Measurements from ENCODE around the gene EDAR. TPM values are rescaled to one million over a fixed set of nuclear protein-coding genes. Genes with fewer than 3 reads are reported as not detected.

The EDAR gene
- total and polyA plus RNA-seq, 2 of the 8 experiments (the other 6 are each of a cell fraction or from before 2014, with no cell fraction given): not detected

DNA sequence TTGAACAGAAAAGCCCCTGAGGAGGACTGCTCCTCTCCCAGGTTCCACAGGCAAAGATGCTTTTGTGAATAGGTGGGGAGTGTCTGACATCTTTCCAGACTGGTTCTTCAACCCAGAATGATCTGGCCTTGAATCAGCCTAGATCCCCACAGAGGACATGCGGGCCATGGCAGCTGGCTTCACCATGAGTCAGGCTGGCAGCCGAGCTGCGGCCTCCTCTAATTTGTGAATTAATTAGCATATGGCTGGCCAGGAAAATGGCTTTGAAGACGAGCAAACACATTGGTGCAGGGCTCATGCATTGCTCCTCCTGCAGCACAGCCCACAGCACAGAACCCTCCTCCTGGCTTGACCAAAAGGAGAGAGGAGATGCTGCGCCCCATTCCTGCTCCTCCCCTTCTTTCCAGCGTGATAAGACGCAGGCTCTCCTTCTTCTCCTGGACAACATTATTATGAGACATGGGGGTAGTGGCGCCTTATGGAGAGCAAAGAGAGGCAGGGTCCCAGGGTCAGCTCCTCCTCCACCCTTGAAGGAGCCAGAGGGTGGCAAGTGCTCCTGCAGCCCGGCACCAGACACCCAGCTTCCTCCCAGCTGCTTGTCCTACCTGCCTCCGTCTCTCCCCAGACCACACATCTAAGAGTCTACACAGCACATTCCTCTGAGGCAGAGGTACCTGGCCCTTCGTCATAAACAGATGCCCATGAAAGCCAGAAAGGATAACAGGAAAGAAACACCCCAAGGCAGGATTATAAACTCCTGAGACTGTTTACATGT lies 66.7 kb downstream of the EDAR start:
- H4K8ac ChIP-seq (ENCODE audit: extremely low read depth, insufficient read depth, low read length): no peak overlapping the region

More for the DNA sequence above, 66.7 kb downstream of the EDAR start:
- FAIRE-seq (no peak), DNase-seq (ENCODE audit: low read depth in 1 of 2, low spot score in 2 of 2) (no peak)
- Histone ChIP-seq H3K23ac (ENCODE audit: insufficient read length) (no peak overlapping the region), H3K4me1 (replicated peaks in 1 of 4; ENCODE audit: control insufficient read depth in 3 of 4, insufficient read depth in 4 of 4, low read length in 3 of 4) (no peaks in the 10 kb centered on the region; a peak in 1 of 7 replicates), H3K79me1 (ENCODE audit: low read depth, low read length) (no peaks in the 10 kb centered on the region), H3K56ac (replicated peaks; ENCODE audit: insufficient read length, low read depth, low read length) (no peak overlapping the region), H2BK20ac (ENCODE audit: low read length) (no peak overlapping the region), H3K4me2 (ENCODE audit: insufficient read depth in 1 of 2, low read depth in 2 of 2, low read length in 2 of 2) (no peak overlapping the region), H2BK15ac (ENCODE audit: low read length) (no peak overlapping the region), H2AFZ (ENCODE audit: low read length) (no peak overlapping the region), H2BK120ac (replicated peaks; ENCODE audit: low read depth, low read length) (no peak overlapping the region), H2BK12ac (ENCODE audit: low read depth, low read length) (no peak overlapping the region), H4K91ac (replicated peaks; ENCODE audit: insufficient read length, low read length) (no peak overlapping the region), H3K4me3 (ENCODE audit: extremely low read depth in 1 of 4, insufficient read depth in 2 of 4, low read depth in 3 of 4, low read length in 4 of 4) (no peak overlapping the region), H3K23me2 (ENCODE audit: low read depth, low read length) (no peaks in the 10 kb centered on the region), H4K5ac (ENCODE audit: insufficient read length, low read depth, low read length) (no peak overlapping the region), H3K27me3 (replicated peaks in 1 of 4; ENCODE audit: control insufficient read depth in 3 of 4, extremely low read depth in 1 of 4, insufficient read depth in 3 of 4, low read length in 3 of 4) (no peaks in the 10 kb centered on the region), H3K27ac (ENCODE audit: low read depth, low read length) (no peak overlapping the region), H3K9ac (replicated peaks in 1 of 4; ENCODE audit: extremely low read depth in 1 of 4, low read depth in 3 of 4, low read length in 3 of 4) (no peak overlapping the region), H3K18ac (ENCODE audit: extremely low read depth, low read length) (no peak overlapping the region), H3K14ac (ENCODE audit: insufficient read length) (no peak overlapping the region), H2BK5ac (ENCODE audit: low read depth, low read length) (no peak overlapping the region), H3K9me3 (ENCODE audit: insufficient read depth in 2 of 2, low read depth in 1 of 2, low read length in 1 of 2) (no peaks in the 10 kb centered on the region), H3K36me3 (ENCODE audit: control insufficient read depth in 2 of 4, insufficient read depth in 4 of 4, low read length in 3 of 4) (no peaks in the 10 kb centered on the region), H4K20me1 (replicated peaks in 1 of 2; ENCODE audit: control insufficient read depth in 1 of 2, insufficient read depth in 2 of 2, low read length in 2 of 2) (no peaks in the 10 kb centered on the region), H3K79me2 (ENCODE audit: control insufficient read depth in 1 of 2, insufficient read depth in 2 of 2, low read length in 2 of 2) (no peaks in the 10 kb centered on the region), H3K4ac (replicated peaks; ENCODE audit: insufficient read length, low read depth, low read length) (no peak overlapping the region), H2AK5ac (ENCODE audit: low read depth, low read length) (no peak overlapping the region)
- CTCF ChIA-PET (ENCODE audit: partially characterized antibody): interaction anchor here (1.0 kb wide), 1 partner anchor 22 kb away, joined by 3 read pairs; no protein-coding TSS in a partner anchor
- TF ChIP-seq CHD2 (IDR thresholded peaks at IDR 0.05; ENCODE audit: low read length): no peak
- no peak for TF ChIP-seq HDAC6 (IDR thresholded peaks at IDR 0.05; ENCODE audit: low read depth, low read length)
- TF ChIP-seq EP300 (IDR thresholded peaks at IDR 0.05; ENCODE audit: borderline replicate concordance in 1 of 2, low read depth in 2 of 2, low read length in 2 of 2): no peak
- TF ChIP-seq TAF1 (IDR thresholded peaks at IDR 0.05; ENCODE audit: low read depth, low read length): no peak
- TF ChIP-seq SIRT6 (IDR thresholded peaks at IDR 0.05; ENCODE audit: low read length): no peak
- no peak for TF ChIP-seq ZNF274 (IDR thresholded peaks at IDR 0.05; ENCODE audit: borderline replicate concordance, extremely low read depth, low read length)
- TF ChIP-seq SIX5 (IDR thresholded peaks at IDR 0.05; ENCODE audit: low read depth, low read length): no peak
- 76% methylated on average over 10 of the region's 11 CpGs; no CpG with 5 or more reads in 1 of the 2 experiments for WGBS, 2 experiments (ENCODE audit: extremely low coverage in 1 of 2, insufficient coverage in 1 of 2, insufficient read length in 1 of 2, insufficient replicate concordance in 2 of 2, low coverage in 1 of 2, low lambda C conversion rate in 2 of 2, missing lambda C conversion rate in 1 of 2)
- POLR2A ChIA-PET (ENCODE audit: partially characterized antibody): no interaction called here

Measured in H1 (cell line).